Measurements from ENCODE around the gene RC3H2.
"Not testable (repeated sequence)": the region's sequence is repeated elsewhere in the genome, so short reads cannot be mapped to it uniquely, and the experiment has no call there.

The RC3H2 gene

GRCh38 chr9:122912964-122913673, 8.0 kb upstream of the RC3H2 start, which contains the start of gene ZBTB6:
ZBTB6 (minus strand) TSS chr9:122913323; CDS start chr9:122912072, 1,251 bp downstream.
- peak; percentile 83 for DNase-seq

GRCh38 chr9:122912671-122912963, 7.5 kb upstream of the RC3H2 start:
- DNase-seq, result no peak

- DNase-seq, result not testable (repeated sequence)
These were observed 963 bp upstream of the RC3H2 start for GRCh38 chr9:122906122-122906521.

GRCh38 chr9:122904466-122904822, 715 bp downstream of the RC3H2 start:
- DNase-seq, result peak; percentile 25

GRCh38 chr9:122900791-122901190, 4.4 kb downstream of the RC3H2 start:
- DNase-seq, result no peak

GRCh38 chr9:122897969-122898368, 7.2 kb downstream of the RC3H2 start:
- no peak for DNase-seq

GRCh38 chr9:122888480-122888879, 16.7 kb downstream of the RC3H2 start:
- no peak for DNase-seq

- DNase-seq, result no peak
These were observed 22.0 kb downstream of the RC3H2 start for GRCh38 chr9:122883125-122883524.

- DNase-seq, result no peak
These were observed 25.7 kb downstream of the RC3H2 start for GRCh38 chr9:122879443-122879842.

GRCh38 chr9:122875523-122875922, 29.6 kb downstream of the RC3H2 start:
- no peak for DNase-seq

GRCh38 chr9:122867276-122867675, 37.9 kb downstream of the RC3H2 start:
- not testable (repeated sequence) for DNase-seq

- DNase-seq, result no peak
These were observed 39.1 kb downstream of the RC3H2 start for GRCh38 chr9:122866079-122866478.

- DNase-seq, result no peak
These were observed 39.9 kb downstream of the RC3H2 start for GRCh38 chr9:122865300-122865699.

GRCh38 chr9:122863407-122863806, 41.8 kb downstream of the RC3H2 start:
- DNase-seq, result no peak

- no peak for DNase-seq
These were observed 44.6 kb downstream of the RC3H2 start for GRCh38 chr9:122860319-122861142.

GRCh38 chr9:122857815-122858214, 47.3 kb downstream of the RC3H2 start:
- DNase-seq, result no peak

- not testable (repeated sequence) for DNase-seq
These were observed 52.9 kb downstream of the RC3H2 start for GRCh38 chr9:122852085-122852786.

- DNase-seq, result no peak
These were observed 56.8 kb downstream of the RC3H2 start for GRCh38 chr9:122848256-122848943.

- DNase-seq, result no peak
These were observed 58.7 kb downstream of the RC3H2 start for GRCh38 chr9:122846371-122846940.

GRCh38 chr9:122845116-122845515, 60.0 kb downstream of the RC3H2 start:
- DNase-seq, result no peak

GRCh38 chr9:122844137-122844536, 61.0 kb downstream of the RC3H2 start:
- DNase-seq, result no peak

- DNase-seq, result no peak
These were observed 63.7 kb downstream of the RC3H2 start for GRCh38 chr9:122841501-122841900.

- DNase-seq, result not testable (repeated sequence)
These were observed 66.7 kb downstream of the RC3H2 start for GRCh38 chr9:122838441-122838840.

Data from DMS79 treated with DMSO at 0.1 percent for 48 hours (cell line).